LNCaP clone FGC (cell line): ENCODE measurements around the gene HAUS3.

Experiments
- DNase-seq: peaks from one replicate; pipeline ENCODE4 v3.0.0-alpha.2; 2011; ENCODE audit warnings: low read depth
- H3K4me3 ChIP-seq: 2 replicates; pipeline ENCODE4 v1.5.1; 2011; ENCODE audit warnings: mild to moderate bottlenecking, low read depth, low read length, control low read depth
- TF ChIP-seq, protein P1 (sequence below): IDR thresholded peaks from 2 replicates; pipeline ENCODE4 v1.5.1; 2012; ENCODE audit warnings: mild to moderate bottlenecking; ENCODE audit not compliant: control insufficient read depth, insufficient read depth; ENCODE audit errors: extremely low read depth

The HAUS3 gene

DNA sequence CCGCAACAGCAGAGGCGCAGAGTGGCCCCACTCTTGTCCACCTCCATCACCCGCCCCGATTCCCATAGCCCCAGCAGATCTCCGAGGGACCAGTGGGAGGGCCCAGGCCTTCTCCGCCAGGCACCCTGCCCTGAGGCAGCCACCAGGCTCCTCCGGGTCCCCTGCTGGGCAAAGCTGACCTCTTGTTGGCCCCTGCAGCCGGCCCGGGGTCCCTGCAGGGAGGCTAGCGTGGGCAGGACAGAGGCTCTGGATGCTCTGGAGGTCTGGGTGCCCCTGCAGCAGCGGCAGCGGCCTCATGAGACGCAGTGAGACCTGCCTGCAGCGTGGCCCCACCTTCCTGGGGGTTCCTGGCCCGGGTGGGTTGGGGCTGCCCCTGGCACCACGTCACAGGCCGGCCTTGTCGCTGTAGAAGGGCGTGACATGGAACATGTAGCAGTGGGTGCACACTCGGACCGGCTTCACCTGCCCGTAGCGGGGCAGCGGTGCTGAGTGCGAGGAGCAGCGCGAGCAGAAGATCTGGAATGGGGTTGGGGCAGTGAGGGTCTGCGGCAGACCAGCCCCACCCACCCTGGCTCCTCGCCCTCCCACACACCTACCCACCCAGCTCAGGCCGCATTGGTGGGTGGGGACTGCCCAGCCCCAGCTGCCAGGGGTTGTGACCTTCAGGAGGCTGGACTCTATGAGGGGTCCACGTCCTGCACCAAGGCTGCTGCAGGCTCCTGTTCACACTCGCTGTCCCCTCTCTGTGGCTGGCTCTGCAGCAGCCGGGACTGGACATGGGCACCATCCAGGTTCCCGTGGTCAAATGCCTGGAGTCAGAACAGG, 28.6 kb upstream of the HAUS3 start:
- no peak overlapping the region for H3K4me3 ChIP-seq
- no peak for DNase-seq
- TF ChIP-seq, protein P1, sequence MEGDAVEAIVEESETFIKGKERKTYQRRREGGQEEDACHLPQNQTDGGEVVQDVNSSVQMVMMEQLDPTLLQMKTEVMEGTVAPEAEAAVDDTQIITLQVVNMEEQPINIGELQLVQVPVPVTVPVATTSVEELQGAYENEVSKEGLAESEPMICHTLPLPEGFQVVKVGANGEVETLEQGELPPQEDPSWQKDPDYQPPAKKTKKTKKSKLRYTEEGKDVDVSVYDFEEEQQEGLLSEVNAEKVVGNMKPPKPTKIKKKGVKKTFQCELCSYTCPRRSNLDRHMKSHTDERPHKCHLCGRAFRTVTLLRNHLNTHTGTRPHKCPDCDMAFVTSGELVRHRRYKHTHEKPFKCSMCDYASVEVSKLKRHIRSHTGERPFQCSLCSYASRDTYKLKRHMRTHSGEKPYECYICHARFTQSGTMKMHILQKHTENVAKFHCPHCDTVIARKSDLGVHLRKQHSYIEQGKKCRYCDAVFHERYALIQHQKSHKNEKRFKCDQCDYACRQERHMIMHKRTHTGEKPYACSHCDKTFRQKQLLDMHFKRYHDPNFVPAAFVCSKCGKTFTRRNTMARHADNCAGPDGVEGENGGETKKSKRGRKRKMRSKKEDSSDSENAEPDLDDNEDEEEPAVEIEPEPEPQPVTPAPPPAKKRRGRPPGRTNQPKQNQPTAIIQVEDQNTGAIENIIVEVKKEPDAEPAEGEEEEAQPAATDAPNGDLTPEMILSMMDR: no peak

DNA sequence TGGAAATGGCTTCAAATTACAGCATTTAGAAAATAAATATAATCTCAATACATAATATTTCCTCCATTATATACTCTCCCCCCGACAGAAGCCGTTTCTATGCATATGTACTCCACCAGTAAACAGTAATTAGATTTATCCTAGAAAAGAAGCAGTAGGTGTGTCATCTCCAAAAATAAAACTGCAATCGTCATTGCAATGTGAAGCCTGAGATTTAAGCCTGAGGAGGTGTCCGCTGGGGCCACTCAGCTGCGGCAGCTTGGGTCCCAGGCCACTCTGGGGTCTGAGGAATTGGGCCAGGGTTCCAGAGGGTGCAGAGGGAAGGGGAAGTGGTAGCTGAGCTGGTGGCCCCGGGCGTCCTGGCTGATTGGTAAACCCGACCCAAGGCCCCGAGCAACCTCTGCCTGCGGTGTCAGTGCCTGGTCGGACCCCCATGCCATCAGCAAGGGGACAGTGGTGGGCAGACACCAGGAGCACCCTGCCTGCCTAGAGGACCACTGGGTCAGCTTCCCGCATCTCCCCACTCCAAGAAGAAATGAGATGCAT, 27.8 kb upstream of the HAUS3 start:
- no peak overlapping the region for H3K4me3 ChIP-seq
- DNase-seq: no peak
- TF ChIP-seq, protein P1: no peak

DNA sequence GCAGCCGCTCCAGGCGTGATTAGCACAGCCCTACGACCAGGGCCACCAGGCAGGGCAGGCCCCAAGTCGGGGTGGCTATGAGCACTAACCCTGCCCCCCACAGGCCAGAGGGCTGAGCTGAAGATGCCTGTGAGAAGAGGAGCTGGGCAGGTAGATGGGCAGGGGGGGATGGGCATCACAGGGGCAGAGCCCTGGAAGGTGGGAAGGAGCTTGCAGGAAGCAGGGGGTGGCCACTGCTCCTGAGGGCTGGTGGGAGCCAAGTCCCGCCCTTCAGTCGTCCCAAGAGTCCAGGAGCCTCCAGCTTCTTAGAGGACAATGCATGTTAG, 27.2 kb upstream of the HAUS3 start:
- TF ChIP-seq, protein P1: no peak
- DNase-seq: no peak

DNA sequence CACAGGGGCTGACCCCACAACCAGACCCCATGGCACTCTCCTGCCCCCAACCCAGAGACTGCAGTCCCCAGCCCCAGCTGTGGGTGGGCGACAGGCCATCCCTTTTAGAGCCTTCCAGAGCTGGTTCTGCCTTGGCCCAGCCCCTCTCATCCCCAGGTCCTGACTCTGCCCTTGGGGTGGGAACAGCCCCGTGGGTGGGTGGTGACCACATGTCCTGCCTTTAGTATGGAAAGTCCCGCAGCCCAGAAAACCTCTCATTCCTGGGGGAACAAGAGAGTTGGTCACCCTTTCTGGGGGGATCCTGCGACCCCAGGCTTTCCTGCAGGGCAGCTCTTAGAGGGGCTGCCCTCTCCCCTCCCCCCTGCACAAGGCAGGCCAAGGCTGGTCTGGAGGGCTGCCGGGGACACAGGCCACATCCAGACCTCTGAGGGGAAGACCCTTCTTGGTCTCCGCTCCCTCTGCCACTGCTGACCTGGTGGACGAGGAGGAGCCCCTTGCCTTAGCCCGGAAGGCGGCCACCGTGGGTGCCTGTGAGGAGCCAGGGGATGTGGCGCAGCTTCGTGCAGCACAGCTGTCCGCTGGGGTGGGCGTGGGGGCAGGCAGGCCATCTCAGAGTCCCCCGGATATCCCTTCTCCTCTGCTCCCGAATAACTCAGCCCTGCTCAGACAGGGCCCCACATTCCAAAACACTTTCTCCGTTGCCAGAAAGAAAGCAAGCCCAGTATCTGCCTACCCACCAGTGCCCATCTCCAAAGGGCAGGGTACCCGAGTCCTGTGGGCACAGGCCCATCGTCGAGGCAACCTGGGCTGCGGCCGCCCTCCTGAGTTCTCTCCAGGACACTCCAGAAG, 26.7 kb upstream of the HAUS3 start:
- H3K4me3 ChIP-seq: no peak overlapping the region
- TF ChIP-seq, protein P1: no peak
- DNase-seq: no peak

More for the DNA sequence above, 27.2 kb upstream of the HAUS3 start:
- H3K4me3 ChIP-seq: no peak overlapping the region

DNA sequence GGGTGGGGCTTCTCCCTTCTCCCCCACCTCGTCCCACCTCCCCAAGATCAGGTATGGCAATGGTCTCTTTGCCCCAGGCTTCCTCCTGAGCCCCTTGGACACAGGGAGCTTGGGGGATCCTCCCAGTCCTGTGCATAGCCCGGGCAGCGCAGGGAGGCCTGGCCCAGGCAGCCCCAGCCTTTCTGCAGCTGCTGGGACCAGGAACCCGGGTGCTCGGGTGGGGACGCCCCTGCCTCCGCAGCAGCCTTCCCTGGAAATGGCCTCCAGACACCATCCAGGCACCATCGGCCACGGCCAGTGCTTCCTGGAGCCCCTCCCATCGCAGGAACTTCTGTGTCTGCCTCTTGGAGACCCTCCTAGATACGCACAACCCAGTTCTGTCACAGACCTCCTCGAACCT, 25.9 kb upstream of the HAUS3 start:
- TF ChIP-seq, protein P1: no peak
- DNase-seq: no peak
- H3K4me3 ChIP-seq: no peak overlapping the region

DNA sequence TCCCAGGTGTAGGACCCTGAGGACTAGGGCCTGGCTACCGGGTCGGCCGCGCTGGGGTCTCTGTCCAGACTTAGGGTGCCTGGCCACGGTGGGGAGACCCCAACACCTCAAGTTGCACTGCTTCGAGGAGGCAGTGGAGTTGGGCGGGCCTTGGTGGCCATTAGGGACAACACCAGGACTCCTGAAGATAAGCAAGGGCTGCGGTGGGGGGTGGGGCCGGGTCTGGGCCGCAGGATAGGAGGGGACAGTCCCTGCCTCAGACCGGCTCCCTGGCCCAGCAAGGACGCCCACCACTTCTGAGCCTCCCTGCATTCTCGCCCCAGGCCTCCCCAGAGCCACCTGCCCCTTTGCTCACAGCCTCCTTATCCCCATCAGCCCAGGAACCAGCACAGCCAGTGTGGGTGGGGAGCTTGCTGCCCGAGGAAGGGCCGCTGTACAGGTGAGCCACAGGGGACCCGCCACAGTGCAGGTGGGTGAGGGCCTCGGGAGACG, 25.4 kb upstream of the HAUS3 start:
- H3K4me3 ChIP-seq: no peak overlapping the region
- no peak for DNase-seq
- TF ChIP-seq, protein P1: no peak
